Mucosa of descending colon (tissue), 3 donors: ENCODE data around the gene ABLIM2. TPM values are rescaled to one million over a fixed set of nuclear protein-coding genes. Genes with fewer than 3 reads are reported as not detected.

Experiments used
- ATAC-seq: fragments of 200-7000 bp; cut with Tn5 transposase; one replicate; pipeline ENCODE4 v1.9.1; 2020; ENCODE audit warnings: mild to moderate bottlenecking, moderate library complexity
- DNase-seq, 3 donors: peaks; one replicate each; pipeline ENCODE4 v3.0.0-alpha.2; 2020
- H3K36me3 ChIP-seq: fragments of 200-600 bp; one replicate; pipeline ENCODE4 v1.8.0; 2021; ENCODE audit warnings: low read depth, mild to moderate bottlenecking
- H3K4me1 ChIP-seq: fragments of 200-600 bp; one replicate; pipeline ENCODE4 v1.8.0; 2021; ENCODE audit warnings: low read depth, mild to moderate bottlenecking
- H3K4me3 ChIP-seq: fragments of 200-600 bp; one replicate; pipeline ENCODE4 v1.8.0; 2021; ENCODE audit warnings: mild to moderate bottlenecking
- H3K9me3 ChIP-seq: fragments of 200-600 bp; one replicate; pipeline ENCODE4 v1.8.0; 2021; ENCODE audit warnings: mild to moderate bottlenecking
- intact Hi-C, 2 donors: fragments of 100-400 bp; cut with DNase I in 1 of 2; cut with micrococcal nuclease in 1 of 2; formaldehyde crosslinking; loops; one replicate each; pipeline versions ENCODE4 v1.11.0 to v1.11.1; 2022; cut with DNase I, micrococcal nuclease
- total RNA-seq, 3 donors: library from RNA; stranded (reverse); fragmentation: NEBNext Ultra II Directional in 2 of 3; extraction: Animal tissue kit (Norgen Biotek cat#: 25700) in 2 of 3; gene quantifications; one replicate each; pipeline versions ENCODE4 v1.2.1 to v1.2.4, GENCODE V29; 2021 to 2023
- TF ChIP-seq, protein P1 (sequence below): fragments of 200-600 bp; IDR thresholded peaks from one replicate; pipeline ENCODE4 v1.8.0; 2022; ENCODE audit warnings: antibody characterized with exemption, mild to moderate bottlenecking
- donor health status: DM: no; HTN: no; CAD: no; lungs with moderate emphysema.
- donor health status: DM: no; HTN: no; CAD: no.
- donor health status: DM: no; HTN: yes; CAD: no.

The ABLIM2 gene
- total RNA-seq, 3 donors from 2014 or later, result 15.0 to 15.8 (median 15.5) TPM

- intact Hi-C loops, result no loop called here
These were observed 125.4 kb downstream of the ABLIM2 start for GRCh38 chr4:8033067-8033755.

GRCh38 chr4:8032381-8032780 lies 126.2 kb downstream of the ABLIM2 start:
- DNase-seq, result no peak
- intact Hi-C loops, result no loop called here
- ATAC-seq, result no peak
- Histone ChIP-seq H3K4me3 (no peak overlapping the region), H3K9me3 (no peaks in the 10 kb centered on the region), H3K36me3 (no peaks in the 10 kb centered on the region), H3K4me1 (no peaks in the 10 kb centered on the region)
- TF ChIP-seq, protein P1, sequence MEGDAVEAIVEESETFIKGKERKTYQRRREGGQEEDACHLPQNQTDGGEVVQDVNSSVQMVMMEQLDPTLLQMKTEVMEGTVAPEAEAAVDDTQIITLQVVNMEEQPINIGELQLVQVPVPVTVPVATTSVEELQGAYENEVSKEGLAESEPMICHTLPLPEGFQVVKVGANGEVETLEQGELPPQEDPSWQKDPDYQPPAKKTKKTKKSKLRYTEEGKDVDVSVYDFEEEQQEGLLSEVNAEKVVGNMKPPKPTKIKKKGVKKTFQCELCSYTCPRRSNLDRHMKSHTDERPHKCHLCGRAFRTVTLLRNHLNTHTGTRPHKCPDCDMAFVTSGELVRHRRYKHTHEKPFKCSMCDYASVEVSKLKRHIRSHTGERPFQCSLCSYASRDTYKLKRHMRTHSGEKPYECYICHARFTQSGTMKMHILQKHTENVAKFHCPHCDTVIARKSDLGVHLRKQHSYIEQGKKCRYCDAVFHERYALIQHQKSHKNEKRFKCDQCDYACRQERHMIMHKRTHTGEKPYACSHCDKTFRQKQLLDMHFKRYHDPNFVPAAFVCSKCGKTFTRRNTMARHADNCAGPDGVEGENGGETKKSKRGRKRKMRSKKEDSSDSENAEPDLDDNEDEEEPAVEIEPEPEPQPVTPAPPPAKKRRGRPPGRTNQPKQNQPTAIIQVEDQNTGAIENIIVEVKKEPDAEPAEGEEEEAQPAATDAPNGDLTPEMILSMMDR, result no peak

More at GRCh38 chr4:8033067-8033755, 125.4 kb downstream of the ABLIM2 start:
- no peak for DNase-seq
- TF ChIP-seq, protein P1, result no peak
- no peak overlapping the region for H3K4me3 ChIP-seq
- no peaks in the 10 kb centered on the region for H3K36me3 ChIP-seq
- ATAC-seq, result no peak
- peaks cover 5% of the 10 kb centered on the region for H3K4me1 ChIP-seq
- H3K9me3 ChIP-seq, result no peaks in the 10 kb centered on the region

GRCh38 chr4:8030121-8030781 lies 128.4 kb downstream of the ABLIM2 start:
- ATAC-seq (no peak), DNase-seq (no peak)
- Histone ChIP-seq H3K36me3 (no peaks in the 10 kb centered on the region), H3K4me1 (no peaks in the 10 kb centered on the region), H3K9me3 (no peaks in the 10 kb centered on the region), H3K4me3 (no peak overlapping the region)
- TF ChIP-seq, protein P1, result no peak
- intact Hi-C loops, result no loop called here

DNA sequence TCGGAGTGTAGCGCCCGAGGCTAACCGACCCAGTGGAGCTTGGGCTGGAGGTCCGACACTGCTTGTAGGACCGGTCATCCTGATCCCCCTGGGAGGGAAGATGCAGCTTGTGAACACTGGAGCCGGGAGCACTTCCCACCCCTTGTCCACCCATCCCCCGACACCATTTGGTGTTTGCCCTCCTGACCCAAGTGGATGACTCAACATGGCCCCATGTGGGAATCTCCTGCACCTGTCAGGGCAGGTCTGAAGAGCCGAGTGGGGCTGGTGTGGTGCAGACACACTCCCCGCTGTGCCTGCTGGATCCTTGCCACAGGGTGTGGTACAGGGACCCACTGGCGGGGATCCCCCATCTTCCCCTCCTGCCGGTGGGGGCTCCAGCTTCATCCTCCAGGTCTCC lies 128.9 kb downstream of the ABLIM2 start:
- no peak for DNase-seq
- ATAC-seq, result no peak
- no peaks in the 10 kb centered on the region for H3K36me3 ChIP-seq
- no peaks in the 10 kb centered on the region for H3K9me3 ChIP-seq
- intact Hi-C loops, result no loop called here
- no peak overlapping the region for H3K4me3 ChIP-seq
- H3K4me1 ChIP-seq, result no peaks in the 10 kb centered on the region
- TF ChIP-seq, protein P1, result no peak

- intact Hi-C loops, result no loop called here
- TF ChIP-seq, protein P1, result no peak
- ATAC-seq (no peak), DNase-seq (no peak)
- Histone ChIP-seq H3K4me1 (no peaks in the 10 kb centered on the region), H3K36me3 (no peaks in the 10 kb centered on the region), H3K9me3 (no peaks in the 10 kb centered on the region), H3K4me3 (no peak overlapping the region)
These were observed 129.6 kb downstream of the ABLIM2 start for GRCh38 chr4:8028884-8029568.
